Mucosa of rectum (tissue), 2 donors: ENCODE data around the gene PAX8.

Experiments
- H3K27ac ChIP-seq, 2 donors: one replicate each; pipeline ENCODE4 v1.7.0; 2013; ENCODE audit warnings: inconsistent platforms in 2 of 2, low read depth in 2 of 2, low read length in 2 of 2
- H3K27me3 ChIP-seq, 2 donors: one replicate each; pipeline ENCODE4 v1.7.0; 2013; ENCODE audit warnings: low read length in 2 of 2; ENCODE audit not compliant: control insufficient read depth in 2 of 2, insufficient read depth in 2 of 2
- H3K36me3 ChIP-seq, 2 donors: one replicate each; pipeline ENCODE4 v1.7.0; 2013; ENCODE audit warnings: low read length in 2 of 2; ENCODE audit not compliant: control insufficient read depth in 2 of 2, insufficient read depth in 2 of 2
- H3K4me1 ChIP-seq, 2 donors: one replicate each; pipeline ENCODE4 v1.7.0; 2013; ENCODE audit warnings: low read length in 2 of 2, mild to moderate bottlenecking in 1 of 2; ENCODE audit not compliant: control insufficient read depth in 2 of 2, insufficient read depth in 2 of 2
- H3K4me3 ChIP-seq, 2 donors: one replicate each; pipeline ENCODE4 v1.7.0; 2013; ENCODE audit warnings: low read length in 2 of 2
- H3K9ac ChIP-seq, 2 donors: one replicate each; pipeline ENCODE4 v1.7.0; 2013; ENCODE audit warnings: low read length in 2 of 2, low read depth in 1 of 2, mild to moderate bottlenecking in 1 of 2
- H3K9me3 ChIP-seq, 2 donors: one replicate each; pipeline ENCODE4 v1.7.0; 2013; ENCODE audit warnings: low read length in 2 of 2; ENCODE audit not compliant: control insufficient read depth in 2 of 2
- donor health status: healthy.
- donor health status: Normal muscosa, but diverticular disease.

The PAX8 gene

GRCh38 chr2:113253453-113253852 is 25.3 kb downstream of the PAX8 start:
- Histone ChIP-seq H3K9me3 (no peaks in the 10 kb centered on the region), H3K4me3 (no peak overlapping the region), H3K36me3 (no peaks in the 10 kb centered on the region), H3K9ac (no peak overlapping the region), H3K4me1 (no peaks in the 10 kb centered on the region), H3K27me3 (no peaks in the 10 kb centered on the region), H3K27ac (no peak overlapping the region)

GRCh38 chr2:113252047-113252590 is 26.6 kb downstream of the PAX8 start:
- Histone ChIP-seq H3K27me3 (no peaks in the 10 kb centered on the region), H3K4me3 (no peak overlapping the region), H3K27ac (no peak overlapping the region), H3K4me1 (no peaks in the 10 kb centered on the region), H3K9me3 (no peaks in the 10 kb centered on the region), H3K9ac (no peak overlapping the region), H3K36me3 (no peaks in the 10 kb centered on the region)

GRCh38 chr2:113251118-113251517 is 27.6 kb downstream of the PAX8 start:
- no peak overlapping the region for H3K27ac ChIP-seq
- no peaks in the 10 kb centered on the region for H3K27me3 ChIP-seq
- no peak overlapping the region for H3K9ac ChIP-seq
- H3K4me3 ChIP-seq = no peak overlapping the region
- no peaks in the 10 kb centered on the region for H3K4me1 ChIP-seq
- H3K9me3 ChIP-seq = no peaks in the 10 kb centered on the region
- no peaks in the 10 kb centered on the region for H3K36me3 ChIP-seq

GRCh38 chr2:113248997-113249770 is 29.5 kb downstream of the PAX8 start:
- Histone ChIP-seq H3K9ac (peak overlapping the region in 1 of 2 donors; percentile 8), H3K4me1 (no peaks in the 10 kb centered on the region), H3K4me3 (no peak overlapping the region), H3K27me3 (no peaks in the 10 kb centered on the region), H3K36me3 (no peaks in the 10 kb centered on the region), H3K9me3 (no peaks in the 10 kb centered on the region), H3K27ac (no peak overlapping the region)

GRCh38 chr2:113246606-113247005 is 32.1 kb downstream of the PAX8 start:
- no peak overlapping the region for H3K9ac ChIP-seq

GRCh38 chr2:113245276-113245711 is 33.4 kb downstream of the PAX8 start:
- peaks cover 0 to 9% of the 10 kb centered on the region in 2 donors for H3K4me1 ChIP-seq
- H3K27me3 ChIP-seq = no peaks in the 10 kb centered on the region
- H3K9ac ChIP-seq = no peak overlapping the region
- H3K9me3 ChIP-seq = no peaks in the 10 kb centered on the region
- no peaks in the 10 kb centered on the region for H3K36me3 ChIP-seq
- H3K4me3 ChIP-seq = no peak overlapping the region
- H3K27ac ChIP-seq = no peak overlapping the region

More at GRCh38 chr2:113246606-113247005, 32.1 kb downstream of the PAX8 start:
- no peaks in the 10 kb centered on the region for H3K27me3 ChIP-seq
- H3K4me1 ChIP-seq = no peaks in the 10 kb centered on the region
- no peaks in the 10 kb centered on the region for H3K36me3 ChIP-seq
- no peak overlapping the region for H3K4me3 ChIP-seq
- no peak overlapping the region for H3K27ac ChIP-seq
- H3K9me3 ChIP-seq = no peaks in the 10 kb centered on the region

GRCh38 chr2:113242327-113242726 is 36.4 kb downstream of the PAX8 start:
- H3K4me3 ChIP-seq = no peak overlapping the region
- no peak overlapping the region for H3K27ac ChIP-seq
- H3K27me3 ChIP-seq = no peaks in the 10 kb centered on the region
- no peaks in the 10 kb centered on the region for H3K9me3 ChIP-seq
- H3K36me3 ChIP-seq = no peaks in the 10 kb centered on the region
- peaks cover 5 to 16% of the 10 kb centered on the region in 2 donors for H3K4me1 ChIP-seq
- no peak overlapping the region for H3K9ac ChIP-seq

- Histone ChIP-seq H3K4me3 (no peak overlapping the region), H3K9me3 (no peaks in the 10 kb centered on the region), H3K27me3 (no peaks in the 10 kb centered on the region), H3K36me3 (no peaks in the 10 kb centered on the region), H3K4me1 (peaks cover 5 to 16% of the 10 kb centered on the region in 2 donors), H3K27ac (no peak overlapping the region), H3K9ac (no peak overlapping the region)
These were observed 37.5 kb downstream of the PAX8 start for GRCh38 chr2:113240915-113241911.

- H3K36me3 ChIP-seq = no peaks in the 10 kb centered on the region
- H3K27ac ChIP-seq = peak overlapping the region in 1 of 2 donors; percentile 20
- peaks cover 5 to 16% of the 10 kb centered on the region in 2 donors for H3K4me1 ChIP-seq
- H3K27me3 ChIP-seq = no peaks in the 10 kb centered on the region
- no peak overlapping the region for H3K9ac ChIP-seq
- no peaks in the 10 kb centered on the region for H3K9me3 ChIP-seq
- H3K4me3 ChIP-seq = peak overlapping the region in 1 of 2 donors; percentile 15
These were observed 38.4 kb downstream of the PAX8 start for GRCh38 chr2:113240150-113240914.
